Measurements from ENCODE around the gene DHX34. TPM values are rescaled to one million over a fixed set of nuclear protein-coding genes. Genes with fewer than 3 reads are reported as not detected.

Gene DHX34
- total RNA-seq, 1 experiment from 2014 or later = 38.2 TPM

GRCh38 chr19:47306303-47306702, 42.8 kb upstream of the DHX34 start:
- no peak for TF ChIP-seq CTCF (conservative IDR thresholded peaks at IDR 0.05)
- H3K23ac ChIP-seq (ENCODE audit: insufficient read length, low read depth, low read length) = no peak overlapping the region
- no peaks in the 10 kb centered on the region for H3K9me3 ChIP-seq (ENCODE audit: control insufficient read depth, low read depth, low read length)
- Mint-ChIP-seq H3K4me1 (peaks cover 7% of the 10 kb centered on the region in 2 experiments), H3K27me3 (ENCODE audit: low read depth) (peaks cover 11% of the 10 kb centered on the region), H3K27ac (no peak overlapping the region), H3K9me3 (peaks cover 0 to 2% of the 10 kb centered on the region in 2 experiments; a peak in 2 of 5 replicates), H3K4me3 (no peak overlapping the region), H3K36me3 (ENCODE audit: insufficient read depth in 1 of 3, low read depth in 3 of 3) (no peaks in the 10 kb centered on the region)
- no peak overlapping the region for H2AK5ac ChIP-seq (ENCODE audit: insufficient read length, low read length)
- no CpG with 5 or more reads among the region's 3 CpGs for WGBS (ENCODE audit: extremely low coverage, insufficient read length, low lambda C conversion rate)
- H3K4ac ChIP-seq (ENCODE audit: low read depth, low read length) = no peak overlapping the region
- H3K23me2 ChIP-seq (ENCODE audit: insufficient read length, low read depth, low read length, poor library complexity, severe bottlenecking) = no peaks in the 10 kb centered on the region
- no peak overlapping the region for H2BK120ac ChIP-seq (ENCODE audit: low read depth, low read length, poor library complexity, severe bottlenecking)
- no peak for DNase-seq
- no peak overlapping the region for H3K9ac ChIP-seq (ENCODE audit: extremely low read depth, insufficient read length, low read length)
- H4K20me1 ChIP-seq (ENCODE audit: control insufficient read depth, insufficient read depth, insufficient read length) = no peaks in the 10 kb centered on the region
- no peaks in the 10 kb centered on the region for H3K4me1 ChIP-seq (ENCODE audit: insufficient read depth, low read length)
- no peak overlapping the region for H3K14ac ChIP-seq (ENCODE audit: insufficient read depth, low read length)
- no peak overlapping the region for H3T11ph ChIP-seq (ENCODE audit: low read length)
- H2BK15ac ChIP-seq (ENCODE audit: low read depth, low read length) = no peak overlapping the region
- H2BK20ac ChIP-seq (ENCODE audit: low read depth, low read length, poor library complexity, severe bottlenecking) = no peak overlapping the region
- H4K8ac ChIP-seq (replicated peaks; ENCODE audit: insufficient read length, low read depth, low read length) = no peak overlapping the region
- H3K27ac ChIP-seq (ENCODE audit: insufficient read length, low read depth, low read length) = no peak overlapping the region
- H3K27me3 ChIP-seq (ENCODE audit: insufficient read depth, low read length) = no peaks in the 10 kb centered on the region
- no peaks in the 10 kb centered on the region for H3K79me2 ChIP-seq (ENCODE audit: insufficient read depth, low read length)
- no peak overlapping the region for H4K91ac ChIP-seq (ENCODE audit: insufficient read length, low read depth, low read length)
- no peaks in the 10 kb centered on the region for H3K79me1 ChIP-seq (ENCODE audit: insufficient read depth, low read depth, low read length, poor library complexity, severe bottlenecking)
- H4K5ac ChIP-seq (ENCODE audit: insufficient read length, low read depth, low read length) = no peak overlapping the region
- no peak overlapping the region for H3K18ac ChIP-seq (ENCODE audit: insufficient read length, low read depth, low read length)
- H2AFZ ChIP-seq (ENCODE audit: low read length) = no peak overlapping the region
- H2BK5ac ChIP-seq (ENCODE audit: insufficient read length, low read length) = no peak overlapping the region
- no peak overlapping the region for H3K4me2 ChIP-seq (ENCODE audit: insufficient read depth, insufficient read length, low read length)
- no peak overlapping the region for H3K56ac ChIP-seq (ENCODE audit: insufficient read length, low read depth, low read length)
- no peak overlapping the region for H2BK12ac ChIP-seq (ENCODE audit: insufficient read length, low read depth, low read length)
